Right lobe of liver (tissue), 6 donors: ENCODE data around the gene CRYM. TPM values are rescaled to one million over a fixed set of nuclear protein-coding genes. Genes with fewer than 3 reads are reported as not detected.
"Not testable (repeated sequence)": the region's sequence is repeated elsewhere in the genome, so short reads cannot be mapped to it uniquely, and the experiment has no call there.

Experiments
- ATAC-seq, 4 donors: fragments of 200-7000 bp; cut with Tn5 transposase; one replicate each; pipeline ENCODE4 v1.9.1; 2020; ENCODE audit warnings: mild to moderate bottlenecking in 4 of 4, moderate library complexity in 4 of 4
- DNase-seq, 3 donors: peaks; one replicate each; pipeline ENCODE4 v3.0.0-alpha.2; 2020
- H3K27ac ChIP-seq, 3 donors: fragments of 200-600 bp; one replicate each; pipeline ENCODE4 v1.8.0; 2022
- H3K27me3 ChIP-seq, 2 donors: fragments of 200-600 bp; one replicate each; pipeline ENCODE4 v1.8.0; 2022
- H3K36me3 ChIP-seq, 4 donors: fragments of 200-600 bp; sonication (generic) in 1 of 4; one replicate each; pipeline versions ENCODE4 v1.5.1 to v1.8.0; 2017 to 2022; ENCODE audit warnings: control low read depth in 1 of 4
- H3K4me1 ChIP-seq, 4 donors: fragments of 200-600 bp; sonication (generic) in 1 of 4; one replicate each; pipeline versions ENCODE4 v1.5.1 to v1.8.0; 2017 to 2022; ENCODE audit warnings: control low read depth in 1 of 4
- H3K4me3 ChIP-seq, 3 donors: fragments of 200-600 bp; one replicate each; pipeline ENCODE4 v1.8.0; 2022
- H3K9me3 ChIP-seq, 4 donors: fragments of 200-600 bp; sonication (generic) in 1 of 4; one replicate each; pipeline versions ENCODE4 v1.5.1 to v1.8.0; 2017 to 2022; ENCODE audit warnings: control low read depth in 1 of 4
- POLR2A ChIP-seq: fragments of 450-650 bp; IDR thresholded peaks from one replicate; pipeline ENCODE4 v1.6.1; 2017; ENCODE audit warnings: antibody characterized with exemption, mild to moderate bottlenecking
- WGBS: methylation state at CpG from one replicate; pipeline ENCODE4 v1.1.6; 2018; ENCODE audit warnings: low coverage, low lambda C conversion rate; ENCODE audit not compliant: insufficient coverage; ENCODE audit errors: missing lambda C conversion rate; 5-methylcytosine and 5-hydroxymethylcytosine counted together
- intact Hi-C, 2 donors: fragments of 100-400 bp; cut with DNase I; formaldehyde crosslinking; loops; one replicate each; pipeline versions ENCODE4 v1.11.2 to v1.14.1; 2022
- long read RNA-seq: library from polyadenylated mRNA; unstranded; transcript quantifications from one replicate; pipeline ENCODE4 v2.0.0, GENCODE V29; 2019
- total RNA-seq, 6 experiments: library from RNA; depleted of rRNA in 2 of 6; stranded (reverse); fragments of >200 nt in 2 of 6; fragmentation: NEBNext Ultra II Directional in 3 of 6; extraction: Animal tissue kit (Norgen Biotek cat#: 25700) in 3 of 6; gene quantifications; one replicate each; pipeline versions ENCODE4 v1.1.0 to v1.2.4, GENCODE V29; 2016 to 2023
- TF ChIP-seq, protein P1 (sequence below), 4 donors: fragments of 200-600 bp in 3 of 4; fragments of 450-650 bp in 1 of 4; IDR thresholded peaks; one replicate each; pipeline versions ENCODE4 v1.5.1 to v1.8.0; 2016 to 2022; ENCODE audit warnings: antibody characterized with exemption in 4 of 4, mild to moderate bottlenecking in 2 of 4
- donor health status: DM: no; HTN: yes; CAD: no.
- donor health status: DM: no; HTN: no; CAD: no.
- donor health status: DM: no; HTN: no; CAD: no.
- donor health status: DM: no; HTN: yes; CAD: no.
- donor health status: DM: no; HTN: yes; CAD: no.

Gene CRYM
- 10 to 100 TPM in 2 of 6 experiments, 1 to 10 TPM in 4; 4.4 to 14.9 (median 5.9) TPM for total RNA-seq
- long read RNA-seq, partial matches to known transcripts: 2 of 3 reads
- long read RNA-seq, other reads (novel, unspliced or antisense): 1 of 3 reads

DNA sequence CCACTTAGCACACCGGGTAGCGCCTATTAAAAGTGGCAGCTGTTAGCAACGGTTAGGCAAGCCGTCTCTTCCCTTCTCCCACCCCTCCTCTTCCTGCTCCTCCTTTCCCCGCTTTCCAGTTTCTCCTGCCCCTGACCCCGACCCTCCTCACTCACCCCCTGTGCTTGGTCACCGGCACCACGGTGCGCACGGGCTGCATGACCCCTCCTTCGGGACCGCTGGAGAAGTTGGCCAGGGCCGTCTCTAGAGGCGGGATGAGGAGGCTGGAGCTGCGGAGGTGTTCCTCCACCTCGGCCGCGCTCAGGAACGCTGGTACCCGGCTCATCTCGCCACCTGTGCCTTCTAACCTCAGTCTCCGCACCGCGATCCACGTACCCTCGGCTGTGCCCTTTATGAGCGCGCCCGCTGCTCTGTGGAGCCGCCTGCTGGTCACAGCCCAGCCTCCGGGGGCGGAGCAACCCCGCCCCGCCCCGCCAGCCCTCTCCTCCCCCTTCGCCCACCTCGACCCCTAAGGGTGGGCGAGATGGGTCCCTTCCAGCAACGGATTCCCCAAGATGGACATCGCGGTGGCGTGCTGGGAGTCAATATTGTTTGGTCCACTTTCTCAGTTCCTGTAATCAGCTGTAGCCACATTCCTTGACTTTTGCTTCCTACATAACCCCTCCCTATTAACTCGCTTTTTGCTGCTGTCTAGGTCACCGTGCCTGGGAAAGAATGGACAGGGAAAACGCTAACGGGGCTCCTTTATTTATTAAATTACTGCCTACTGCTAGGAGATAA is at the start of gene CRYM:
Gene CRYM, minus strand, starts transcription at position 364 of the 780 bp plus-strand sequence. Its CDS starts 39 bp downstream, at position 325.
- Histone ChIP-seq H3K27me3 (no peaks in the 10 kb centered on the region), H3K36me3 (no peaks in the 10 kb centered on the region), H3K4me1 (peaks cover 0 to 11% (median 0%) of the 10 kb centered on the region in 4 donors), H3K4me3 (peak within 1 kb of the TSS; percentile 45 to 59 (median 57)), H3K9me3 (no peaks in the 10 kb centered on the region), H3K27ac (peak within 1 kb of the TSS in 1 of 3 donors; percentile 55)
- DNase-seq: peak; percentile 77 to 81 (median 79)
- 0% methylated on average over 15 of the region's 46 CpGs for WGBS
- intact Hi-C loops: loop anchor here in 1 of 2 donors (5.0 kb wide), 1 partner anchor 91 kb away; no protein-coding TSS in a partner anchor
- ATAC-seq: peak; percentile 99 to 100 (median 99)
- TF ChIP-seq POLR2A: no peak
- TF ChIP-seq, protein P1, sequence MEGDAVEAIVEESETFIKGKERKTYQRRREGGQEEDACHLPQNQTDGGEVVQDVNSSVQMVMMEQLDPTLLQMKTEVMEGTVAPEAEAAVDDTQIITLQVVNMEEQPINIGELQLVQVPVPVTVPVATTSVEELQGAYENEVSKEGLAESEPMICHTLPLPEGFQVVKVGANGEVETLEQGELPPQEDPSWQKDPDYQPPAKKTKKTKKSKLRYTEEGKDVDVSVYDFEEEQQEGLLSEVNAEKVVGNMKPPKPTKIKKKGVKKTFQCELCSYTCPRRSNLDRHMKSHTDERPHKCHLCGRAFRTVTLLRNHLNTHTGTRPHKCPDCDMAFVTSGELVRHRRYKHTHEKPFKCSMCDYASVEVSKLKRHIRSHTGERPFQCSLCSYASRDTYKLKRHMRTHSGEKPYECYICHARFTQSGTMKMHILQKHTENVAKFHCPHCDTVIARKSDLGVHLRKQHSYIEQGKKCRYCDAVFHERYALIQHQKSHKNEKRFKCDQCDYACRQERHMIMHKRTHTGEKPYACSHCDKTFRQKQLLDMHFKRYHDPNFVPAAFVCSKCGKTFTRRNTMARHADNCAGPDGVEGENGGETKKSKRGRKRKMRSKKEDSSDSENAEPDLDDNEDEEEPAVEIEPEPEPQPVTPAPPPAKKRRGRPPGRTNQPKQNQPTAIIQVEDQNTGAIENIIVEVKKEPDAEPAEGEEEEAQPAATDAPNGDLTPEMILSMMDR (IDR thresholded peaks at IDR 0.05): peak; percentile 68 to 94 (median 92)

DNA sequence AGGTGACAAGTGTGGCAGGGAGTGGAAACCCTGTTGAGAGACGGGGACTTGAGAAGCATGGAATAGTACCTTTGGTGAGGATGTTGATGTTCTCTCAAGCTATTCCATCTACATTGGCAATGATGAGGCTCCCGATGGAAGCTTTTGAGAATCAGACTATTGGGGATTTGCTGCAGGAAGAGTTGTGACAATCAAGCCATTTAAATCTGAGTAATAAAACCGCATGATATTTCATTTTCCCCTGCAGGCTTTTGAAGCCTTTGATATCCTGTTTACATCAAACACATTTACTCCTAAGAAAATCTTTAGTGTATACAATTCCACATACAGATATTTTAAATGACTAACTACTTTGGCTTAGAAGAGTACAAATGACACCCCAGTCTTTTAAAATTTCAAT is 49.0 kb upstream of the CRYM start:
- H3K9me3 ChIP-seq: no peaks in the 10 kb centered on the region
- H3K27me3 ChIP-seq: no peaks in the 10 kb centered on the region
- H3K36me3 ChIP-seq: no peaks in the 10 kb centered on the region
- DNase-seq: no peak
- H3K4me3 ChIP-seq: no peak overlapping the region
- TF ChIP-seq POLR2A: no peak
- TF ChIP-seq, protein P1 (IDR thresholded peaks at IDR 0.05): no peak
- ATAC-seq: no peak
- no peak overlapping the region for H3K27ac ChIP-seq
- peaks cover 0 to 7% (median 0%) of the 10 kb centered on the region in 4 donors for H3K4me1 ChIP-seq
- 90% methylated on average over 3 of the region's 3 CpGs for WGBS
- intact Hi-C loops: no loop called here

DNA sequence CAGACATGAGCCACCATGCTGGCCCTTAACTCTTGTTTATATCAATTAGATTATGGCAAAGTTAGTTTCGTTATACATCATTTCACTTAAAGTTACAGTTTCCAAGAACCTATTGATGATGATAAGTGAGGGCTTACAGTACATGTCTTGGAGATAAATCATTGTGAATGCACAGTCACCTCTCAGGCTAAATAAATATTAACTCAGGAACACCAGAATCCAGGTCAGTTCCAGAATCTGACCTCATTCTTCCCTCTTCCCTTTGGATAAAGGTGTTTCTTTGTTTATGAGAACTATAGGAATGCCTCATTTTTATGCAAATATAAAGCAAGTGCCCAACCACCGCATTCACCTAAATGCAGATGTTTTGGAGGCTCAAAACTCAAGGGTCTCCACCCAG is 48.4 kb upstream of the CRYM start:
- no peaks in the 10 kb centered on the region for H3K36me3 ChIP-seq
- 55% methylated on average over 2 of the region's 2 CpGs for WGBS
- intact Hi-C loops: no loop called here
- no peaks in the 10 kb centered on the region for H3K27me3 ChIP-seq
- peaks cover 0 to 7% (median 0%) of the 10 kb centered on the region in 4 donors for H3K4me1 ChIP-seq
- TF ChIP-seq, protein P1 (IDR thresholded peaks at IDR 0.05): no peak
- TF ChIP-seq POLR2A: no peak
- H3K9me3 ChIP-seq: no peaks in the 10 kb centered on the region
- DNase-seq: no peak
- no peak overlapping the region for H3K27ac ChIP-seq
- ATAC-seq: peak in 2 of 4 donors; percentile 63 to 82
- H3K4me3 ChIP-seq: no peak overlapping the region

DNA sequence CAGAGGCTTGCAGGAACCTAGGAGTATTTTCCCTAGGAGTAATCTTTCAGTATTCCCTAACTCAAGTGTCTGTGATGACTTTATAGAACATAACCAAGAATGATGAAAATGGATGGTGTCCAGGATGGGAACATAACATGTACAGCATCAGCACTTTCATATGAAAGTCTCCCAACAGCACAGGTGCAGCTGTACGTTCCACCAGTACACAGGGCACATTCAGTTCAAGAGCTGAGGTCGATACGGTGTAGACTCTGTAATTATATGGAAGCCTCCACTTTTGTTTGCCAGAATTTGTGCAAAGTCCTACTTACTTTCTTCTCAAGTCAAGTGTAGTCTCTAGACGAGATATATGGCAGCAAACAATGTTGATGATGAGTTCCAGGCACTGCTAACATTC is 46.2 kb upstream of the CRYM start:
- Histone ChIP-seq H3K27me3 (no peaks in the 10 kb centered on the region), H3K4me1 (peaks cover 0 to 7% (median 0%) of the 10 kb centered on the region in 4 donors), H3K36me3 (no peaks in the 10 kb centered on the region), H3K4me3 (no peak overlapping the region), H3K9me3 (no peaks in the 10 kb centered on the region), H3K27ac (no peak overlapping the region)
- intact Hi-C loops: no loop called here
- 61% methylated on average over 4 of the region's 4 CpGs for WGBS
- TF ChIP-seq, protein P1 (IDR thresholded peaks at IDR 0.05): no peak
- DNase-seq (no peak), ATAC-seq (no peak)

DNA sequence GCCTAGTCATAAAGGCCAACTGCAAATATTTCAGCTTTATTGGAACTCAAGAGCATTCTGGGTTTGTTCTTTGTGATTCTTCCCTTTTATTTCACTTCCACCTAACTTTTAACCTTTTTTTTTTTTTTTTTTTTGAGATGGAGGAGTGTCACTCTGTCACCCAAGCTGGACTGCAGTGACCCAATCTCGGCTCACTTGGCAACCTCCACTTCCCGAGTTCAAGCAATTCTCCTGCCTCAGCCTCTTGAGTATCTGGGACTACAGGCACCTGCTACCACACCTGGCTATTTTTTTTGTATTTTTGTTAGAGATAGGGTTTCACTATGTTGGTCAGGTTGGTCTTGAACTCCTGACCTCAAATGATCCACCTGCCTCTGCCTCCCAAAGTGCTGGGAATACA is 44.2 kb upstream of the CRYM start:
- H3K4me3 ChIP-seq, H3K27ac ChIP-seq, H3K36me3 ChIP-seq, DNase-seq, H3K9me3 ChIP-seq, ATAC-seq, H3K27me3 ChIP-seq, H3K4me1 ChIP-seq, intact Hi-C loops: not testable (repeated sequence)
- 70% methylated on average over 2 of the region's 2 CpGs for WGBS
